ENCODE measurements around the gene SERPINB6. TPM values are rescaled to one million over a fixed set of nuclear protein-coding genes. Genes with fewer than 3 reads are reported as not detected.

Gene SERPINB6
- total and polyA plus RNA-seq, 2 of the 4 experiments (the other 2 are of a cell fraction) = 37.1 to 91.1 TPM

GRCh38 chr6:2990932-2991506, 19.7 kb upstream of the SERPINB6 start:
- Histone ChIP-seq H3K23ac (ENCODE audit: low read depth, low read length) (peak overlapping the region; percentile 100; the same call in 1 of the 2 replicates), H3K4me2 (ENCODE audit: low read depth, low read length) (peak overlapping the region; percentile 91), H3K9me3 (ENCODE audit: control insufficient read depth, insufficient read depth, low read length) (no peaks in the 10 kb centered on the region), H3K9ac (ENCODE audit: low read depth, low read length) (peak overlapping the region; percentile 99), H2BK5ac (ENCODE audit: low read depth, low read length, poor library complexity, severe bottlenecking) (peak overlapping the region; percentile 100), H3K4ac (ENCODE audit: low read depth, low read length) (peak overlapping the region; percentile 100), H4K20me1 (ENCODE audit: insufficient read depth, low read length) (no peaks in the 10 kb centered on the region), H3K27me3 (ENCODE audit: control insufficient read depth, insufficient read depth, low read length) (no peaks in the 10 kb centered on the region), H3K36me3 (ENCODE audit: control insufficient read depth, insufficient read depth, low read length) (no peaks in the 10 kb centered on the region), H3K4me3 (ENCODE audit: insufficient read depth, low read depth, low read length) (peak overlapping the region; percentile 72), H2AK5ac (ENCODE audit: low read depth, low read length) (no peak overlapping the region), H2AK9ac (replicated peaks; ENCODE audit: low read depth, low read length, poor library complexity) (no peak overlapping the region), H3K27ac (ENCODE audit: insufficient read depth, low read length) (peak overlapping the region; percentile 98), H2BK120ac (ENCODE audit: low read depth, low read length) (peak overlapping the region; percentile 100), H3K56ac (ENCODE audit: extremely low read depth, insufficient read depth, low read length) (peak overlapping the region; percentile 100), H3K18ac (ENCODE audit: low read depth, low read length) (peak overlapping the region; percentile 99; the same call in 1 of the 2 replicates), H2BK20ac (ENCODE audit: low read depth, low read length) (peak overlapping the region; percentile 43; the same call in 1 of the 2 replicates), H3K79me1 (ENCODE audit: low read depth in 1 of 2, low read length in 2 of 2) (peaks cover 0 to 10% of the 10 kb centered on the region in 2 experiments; a peak in 1 of 4 replicates), H3K9me1 (ENCODE audit: insufficient read depth, low read length) (peaks cover 12% of the 10 kb centered on the region), H2BK15ac (ENCODE audit: low read depth, low read length) (peak overlapping the region; percentile 16; the same call in 2 of the 3 replicates), H4K8ac (ENCODE audit: low read depth in 2 of 2, low read length in 2 of 2) (peak overlapping the region; percentile 78 to 100; a peak in 3 of 4 replicates), H2AFZ (replicated peaks; ENCODE audit: low read length, poor library complexity) (peak overlapping the region; percentile 60), H3K4me1 (ENCODE audit: control insufficient read depth, insufficient read depth, low read length) (peaks cover 12% of the 10 kb centered on the region), H4K5ac (ENCODE audit: low read depth, low read length) (0 out of 2 replicates have a peak overlapping the region, but pooled peaks have one; percentile 2), H4K91ac (ENCODE audit: insufficient read depth, low read depth, low read length) (peak overlapping the region; percentile 100; the same call in 1 of the 2 replicates), H3K14ac (replicated peaks; ENCODE audit: low read depth, low read length) (peak overlapping the region; percentile 100)
- ATAC-seq (ENCODE audit: low read depth) (no peak), DNase-seq (no peak)
- TF ChIP-seq FOS (IDR thresholded peaks at IDR 0.05; ENCODE audit: low read depth, low read length) (no peak), CTCF (conservative IDR thresholded peaks at IDR 0.05; ENCODE audit: low read depth, low read length) (no peak), MAFK (IDR thresholded peaks at IDR 0.05; ENCODE audit: low read depth, low read length) (no peak), RCOR1 (IDR thresholded peaks at IDR 0.05; ENCODE audit: insufficient replicate concordance, low read length) (no peak), RAD21 (IDR thresholded peaks at IDR 0.05; ENCODE audit: low read length) (no peak), MAZ (IDR thresholded peaks at IDR 0.05; ENCODE audit: borderline replicate concordance, low read depth, low read length) (no peak), RFX5 (IDR thresholded peaks at IDR 0.05; ENCODE audit: low read depth, low read length) (no peak), MXI1 (IDR thresholded peaks at IDR 0.05; ENCODE audit: borderline replicate concordance, low read depth, low read length) (no peak), POLR2A (IDR thresholded peaks at IDR 0.05; ENCODE audit: low read depth, low read length) (no peak), BHLHE40 (IDR thresholded peaks at IDR 0.05; ENCODE audit: low read depth, low read length) (no peak), ELK1 (IDR thresholded peaks at IDR 0.05; ENCODE audit: borderline replicate concordance, low read depth, low read length) (no peak), CEBPB (IDR thresholded peaks at IDR 0.05; ENCODE audit: low read depth, low read length) (no peak), USF2 (IDR thresholded peaks at IDR 0.05; ENCODE audit: low read depth, low read length) (no peak)
- dilution Hi-C loops (cut with HindIII; ENCODE audit: low sequenced_read_pairs, unreplicated experiment) (no loop called here), in situ Hi-C loops (cut with MboI; ENCODE audit: low sequenced_read_pairs) (loop anchor here (10.0 kb wide), 2 partner anchors 64 to 264 kb away; partner anchors contain the start of gene PSMG4), intact Hi-C loops (cut with micrococcal nuclease) (no loop called here)
- 8% methylated on average over 2 of the region's 10 CpGs; no CpG with 5 or more reads in 1 of the 2 experiments for WGBS, 2 experiments (ENCODE audit: extremely low coverage in 2 of 2, insufficient read length in 1 of 2)
- ChIA-PET POLR2A (ENCODE audit: unreplicated experiment) (interaction anchor here (1.0 to 1.2 kb wide), 2 partner anchors 11 to 73 kb away, joined by 3 read pairs; no protein-coding TSS in a partner anchor), CTCF (interaction anchor here (1.4 to 3.1 kb wide), 3 partner anchors 11 to 144 kb away, joined by 4 to 37 read pairs (median 13); no protein-coding TSS in a partner anchor)
- BruUV-seq (replicated peaks) = no TSS peak
